SK-N-DZ (cell line): Measurements from ENCODE around the gene SMC3.

ENCODE experiments used
- DNase-seq: peaks from one replicate; pipeline ENCODE4 v3.0.0-alpha.2; 2015; ENCODE audit warnings: low spot score

Gene SMC3

DNA sequence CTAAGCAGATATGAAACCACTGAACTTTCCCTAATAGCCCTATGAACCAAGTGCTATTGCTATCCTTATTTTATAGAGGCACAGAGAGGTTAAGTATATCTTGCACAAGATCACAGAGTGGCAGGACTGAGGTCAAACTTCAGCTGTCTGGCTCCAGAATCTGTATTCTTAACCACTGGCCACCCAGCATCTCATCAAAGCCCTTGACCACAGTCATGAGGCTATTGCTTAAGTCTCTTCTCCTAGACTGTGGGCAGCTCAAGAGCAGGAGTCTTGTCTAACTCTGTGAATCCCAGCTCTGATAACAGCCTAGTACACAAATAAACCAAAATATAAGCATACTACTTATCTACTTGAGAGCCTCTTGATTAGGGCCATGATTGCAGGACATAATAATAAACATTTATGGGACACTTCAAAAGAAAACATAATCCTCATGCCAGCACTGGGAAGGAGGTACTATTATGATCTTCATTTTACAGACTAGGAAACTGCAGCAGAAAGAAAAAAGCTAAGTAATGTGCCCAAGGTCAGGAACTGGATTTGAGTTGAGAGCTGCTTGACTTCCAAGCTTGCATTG lies 22.4 kb upstream of the SMC3 start:
- DNase-seq: no peak

DNA sequence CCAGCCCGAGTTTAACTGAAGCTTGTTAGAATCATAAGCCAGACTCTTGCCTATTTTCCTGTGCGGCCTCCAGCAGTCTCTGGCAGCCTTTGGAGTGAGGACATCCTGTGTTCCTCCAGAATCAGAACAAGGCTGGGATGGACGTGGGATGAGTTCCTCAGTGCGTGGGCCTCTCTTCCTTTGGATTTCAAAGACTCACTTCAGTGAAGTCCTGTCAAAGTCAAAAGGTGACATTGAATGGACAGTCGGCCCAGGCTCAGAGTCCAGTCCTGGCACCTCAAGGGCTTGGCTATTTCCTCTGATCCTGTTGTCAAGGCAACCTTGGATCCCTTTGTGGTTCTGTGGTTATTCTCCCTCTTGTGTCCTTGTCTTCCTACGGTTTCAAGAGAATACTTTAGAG lies 21.4 kb upstream of the SMC3 start:
- no peak for DNase-seq

DNA sequence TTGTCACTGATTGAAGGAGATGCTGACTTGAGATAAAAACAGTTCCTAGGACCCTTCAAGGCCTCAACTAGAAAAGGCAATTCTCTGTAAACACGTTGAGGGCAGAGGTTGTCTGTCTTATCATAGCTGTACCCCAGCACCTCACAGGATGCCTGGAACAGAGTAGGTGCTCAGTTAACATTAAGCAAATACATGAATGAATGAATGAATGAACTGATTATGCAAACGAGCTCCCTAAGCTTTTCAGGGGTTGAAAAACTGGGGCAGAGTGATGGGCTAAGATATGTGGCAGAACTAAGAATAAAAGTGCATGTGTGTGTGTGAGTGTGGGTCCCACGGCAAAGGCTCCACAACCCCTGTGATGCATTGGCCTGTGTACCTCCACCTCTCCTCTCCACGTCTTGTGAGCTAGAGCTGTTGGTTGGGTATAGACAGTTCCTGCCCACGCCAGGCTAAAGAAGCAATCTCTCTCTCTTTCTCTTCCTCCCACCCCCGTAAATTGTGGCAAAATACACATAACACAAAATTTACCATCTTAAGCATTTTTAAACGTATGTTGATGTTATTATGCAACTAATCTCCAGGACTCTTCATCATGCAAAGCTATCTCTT lies 20.9 kb upstream of the SMC3 start:
- DNase-seq: no peak

DNA sequence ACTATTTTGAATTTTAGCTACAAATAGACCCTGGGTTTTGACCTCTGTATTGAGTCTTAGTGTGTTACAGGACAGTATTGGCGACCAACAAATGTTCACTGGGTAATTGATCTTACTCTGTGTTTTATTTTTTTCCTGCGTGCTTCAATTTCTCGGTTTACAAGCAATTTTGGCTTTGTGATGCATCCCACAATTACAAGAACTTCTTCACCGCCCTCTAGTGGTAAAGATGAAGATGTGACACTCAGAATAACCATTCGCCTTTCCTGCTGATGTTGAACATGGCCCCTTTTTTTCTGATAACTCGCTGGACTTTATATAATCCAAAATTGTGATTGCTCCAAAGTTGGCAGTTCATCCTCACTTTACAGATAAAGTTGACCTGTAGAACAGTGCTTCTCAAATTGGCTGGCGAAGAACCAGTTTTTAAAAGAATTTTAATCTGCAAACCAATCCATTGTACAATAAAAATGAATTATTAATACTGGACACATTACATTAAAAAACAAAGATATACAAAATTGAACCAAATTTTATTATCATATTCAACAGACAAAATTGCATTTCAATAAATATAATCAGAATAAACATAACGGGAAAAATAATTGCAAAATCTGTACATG lies 20.2 kb upstream of the SMC3 start:
- DNase-seq: peak; percentile 65

GRCh38 chr10:110548002-110548401 lies 19.5 kb upstream of the SMC3 start:
- no peak for DNase-seq

DNA sequence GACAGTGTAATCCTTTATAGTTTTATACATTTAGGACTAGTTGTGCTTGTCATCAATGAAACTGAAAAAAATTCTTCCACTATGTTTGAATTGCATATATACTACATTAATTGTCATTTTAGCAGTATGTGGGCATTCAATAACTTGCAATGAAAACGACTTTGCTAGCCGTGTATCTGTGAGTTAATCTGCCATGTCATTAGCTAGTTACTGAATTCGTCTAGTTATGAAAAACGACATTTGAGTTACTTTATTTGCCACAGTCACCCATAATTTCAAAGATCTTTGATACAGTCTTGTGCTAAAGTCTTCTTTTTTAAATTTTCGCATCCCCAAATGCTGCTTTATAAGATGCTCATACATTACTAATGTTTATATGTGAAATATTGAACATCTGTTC lies 18.3 kb upstream of the SMC3 start:
- DNase-seq: no peak

DNA sequence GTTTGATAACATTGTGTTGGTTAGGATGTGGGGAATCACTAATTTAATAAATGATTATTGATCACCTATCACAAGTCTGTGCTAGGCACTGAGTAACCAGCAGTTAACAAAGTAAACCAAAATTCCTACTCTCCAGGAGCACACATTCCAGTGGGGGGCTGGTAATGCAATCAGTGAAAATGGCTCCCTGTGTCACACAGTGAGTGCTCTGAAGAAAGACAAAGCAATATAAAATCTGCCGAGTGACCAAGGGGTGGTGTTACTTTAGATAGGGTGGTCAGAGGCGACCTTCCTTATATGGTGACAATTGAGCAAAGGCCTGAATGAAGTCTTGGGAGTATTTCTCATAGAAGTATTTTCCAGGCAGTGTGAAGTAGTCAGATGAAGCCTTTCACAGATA lies 13.6 kb upstream of the SMC3 start:
- DNase-seq: no peak

- DNase-seq: no peak
Measured at GRCh38 chr10:110556296-110556695, 11.2 kb upstream of the SMC3 start.

DNA sequence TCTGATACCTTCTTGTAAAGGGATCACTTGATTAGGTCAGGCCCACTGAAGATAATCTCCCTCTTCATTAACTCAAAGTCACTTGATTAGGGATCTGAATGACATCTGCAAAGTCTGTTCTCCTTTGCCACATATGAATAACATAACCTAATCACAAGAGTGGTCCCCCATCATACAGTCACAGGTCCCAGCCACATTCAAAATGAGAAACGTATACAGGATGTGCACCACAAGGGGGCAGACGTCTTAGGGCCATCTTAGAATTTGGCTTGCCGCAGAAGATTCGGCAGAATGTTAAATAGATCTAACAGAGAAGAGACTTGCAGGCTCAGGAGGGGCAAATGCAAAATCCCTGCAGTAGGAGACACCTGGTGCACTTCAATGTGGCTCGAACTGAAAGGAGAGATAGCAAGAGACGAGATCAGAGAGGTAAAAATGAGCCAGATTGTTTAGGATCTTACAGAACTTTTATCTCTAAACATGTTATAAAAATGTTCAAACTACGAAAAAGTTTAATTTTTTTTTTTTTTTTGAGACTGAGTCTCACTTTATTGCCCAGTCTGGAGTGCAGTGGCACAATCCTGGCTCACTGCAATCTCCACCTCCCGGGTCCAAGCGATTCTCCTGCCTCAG lies 10.4 kb upstream of the SMC3 start:
- peak; percentile 76 for DNase-seq

DNA sequence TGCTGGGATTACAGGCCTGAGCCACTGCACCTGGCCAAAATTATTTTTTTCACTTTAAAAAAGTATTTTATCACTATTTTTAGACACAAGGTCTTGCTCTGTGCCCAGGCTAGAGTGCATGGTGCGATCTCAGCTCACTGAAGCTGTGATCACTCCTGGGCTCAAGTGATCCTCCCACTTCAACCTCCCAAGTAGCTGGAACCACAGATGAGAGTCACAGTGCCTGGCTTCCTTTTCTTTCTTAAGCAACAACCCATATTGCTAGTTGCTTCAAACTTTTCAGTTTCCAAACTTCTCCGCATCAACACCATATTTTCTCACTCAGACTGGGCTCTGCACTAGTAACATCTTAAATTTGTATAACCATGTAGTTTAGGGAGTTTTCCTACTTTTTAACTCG lies 9.5 kb upstream of the SMC3 start:
- DNase-seq: no peak

- DNase-seq: no peak
Measured at GRCh38 chr10:110560012-110560411, 7.5 kb upstream of the SMC3 start.

- DNase-seq: no peak
Measured at GRCh38 chr10:110561292-110561691, 6.2 kb upstream of the SMC3 start.

DNA sequence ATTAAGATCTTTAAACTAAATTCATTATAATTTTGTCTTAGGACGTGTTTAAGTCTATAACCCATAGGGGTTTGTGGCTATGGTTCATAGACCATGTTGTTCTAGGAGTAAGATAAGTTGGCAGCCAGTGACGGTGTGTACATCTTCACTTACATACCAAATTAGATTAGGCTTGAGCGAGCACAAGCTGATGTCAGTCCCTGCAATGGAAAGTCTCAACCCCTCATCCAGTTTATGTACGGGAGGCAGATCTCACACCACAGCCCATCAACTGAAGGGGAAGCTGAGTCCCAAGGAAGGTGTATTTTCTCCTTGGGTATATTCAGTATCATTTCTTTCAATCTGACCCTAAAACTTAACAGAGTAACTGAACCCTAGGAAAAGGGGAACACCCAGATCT lies 5.1 kb upstream of the SMC3 start:
- DNase-seq: peak; percentile 64

DNA sequence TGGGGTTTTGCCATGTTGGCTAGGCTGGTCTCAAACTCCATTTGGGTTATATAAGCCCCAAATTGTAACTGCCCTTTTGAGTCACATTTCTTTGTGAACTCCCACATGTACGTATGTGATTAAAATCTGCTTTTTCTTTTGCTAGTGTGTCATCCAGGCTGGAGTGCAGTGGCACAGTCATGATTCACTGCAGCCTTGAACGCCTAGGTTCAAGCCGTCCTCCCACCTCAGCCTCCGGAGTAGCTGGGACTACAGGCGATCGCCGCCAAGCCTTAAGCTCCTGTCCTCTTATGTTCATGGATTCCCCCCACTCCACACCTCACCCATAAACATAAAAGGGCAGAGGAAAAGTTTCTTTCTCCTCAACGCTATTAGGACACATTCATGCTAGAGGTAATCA lies 4.4 kb upstream of the SMC3 start:
- no peak for DNase-seq

GRCh38 chr10:110566472-110567200 lies 859 bp upstream of the SMC3 start:
- peak; percentile 80 for DNase-seq

DNA sequence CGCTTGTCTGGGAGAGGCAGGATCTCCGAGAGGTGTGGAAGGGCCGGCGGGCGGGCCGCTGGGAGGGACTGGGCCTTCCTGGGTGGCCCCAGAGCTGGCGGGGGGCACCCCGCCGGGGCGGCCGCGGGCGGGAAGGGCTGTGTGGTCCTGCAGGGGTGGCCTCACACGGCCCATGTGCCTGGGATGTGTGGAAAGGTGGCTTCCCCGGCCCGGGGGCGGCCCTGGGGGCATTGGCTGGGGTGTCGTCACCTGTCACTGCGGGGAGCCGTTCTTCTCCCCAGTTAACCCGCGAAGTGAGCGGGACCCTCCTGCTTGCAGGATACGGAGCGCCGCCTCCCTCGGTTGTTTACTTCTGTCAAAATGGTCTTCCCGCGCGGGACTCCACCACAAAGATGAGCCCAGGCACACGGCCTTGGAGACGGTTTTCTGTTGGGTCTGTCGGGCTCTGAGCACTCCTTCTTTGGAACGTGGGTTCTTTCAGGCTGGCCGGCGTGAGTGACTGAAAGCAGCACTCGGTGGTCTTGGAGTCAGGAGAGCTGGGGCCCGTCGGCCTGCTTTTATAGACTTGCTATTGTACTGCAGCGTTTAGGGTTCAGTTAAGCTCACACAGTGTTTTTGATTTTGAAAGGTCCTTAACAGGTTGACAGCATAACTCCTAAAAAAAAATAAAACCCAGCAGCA lies 700 bp downstream of the SMC3 start:
- peak; percentile 45 for DNase-seq

- DNase-seq: no peak
Measured at GRCh38 chr10:110569122-110569521, 1.6 kb downstream of the SMC3 start.

- no peak for DNase-seq
Measured at GRCh38 chr10:110569736-110570135, 2.2 kb downstream of the SMC3 start.

- no peak for DNase-seq
Measured at GRCh38 chr10:110571093-110571743, 3.7 kb downstream of the SMC3 start.

GRCh38 chr10:110572862-110573261 lies 5.4 kb downstream of the SMC3 start:
- no peak for DNase-seq

- no peak for DNase-seq
Measured at GRCh38 chr10:110574420-110574819, 6.9 kb downstream of the SMC3 start.
